K562 (cell line): ENCODE measurements around the gene GATAD1. TPM values are rescaled to one million over a fixed set of nuclear protein-coding genes. Genes with fewer than 3 reads are reported as not detected.

Source experiments
- ATAC-seq: fragments of 200-7000 bp; cut with Tn5 transposase; 3 replicates; pipeline ENCODE4 v1.9.1; 2020; ENCODE audit warnings: moderate library complexity
- BruUV-seq: library from RNA; stranded (reverse); fragments of 400-500 nt; replicated peaks from 2 replicates; lab custom pipeline; 2021; lab: Mats Ljungman, UMichigan
- CTCF ChIA-PET: fragments of 300-600 bp; formaldehyde crosslinking; extraction: SDS; loops from one replicate; lab custom pipeline; 2021; ENCODE audit warnings: low intra/inter-chr PET ratio; lab: Yijun Ruan, JAX
- POLR2A ChIA-PET: fragments of 300-600, 350-650 bp; sonication (Branson Sonifier 250); formaldehyde crosslinking; extraction: SDS; loops from one replicate; lab custom pipeline; 2021; ENCODE audit warnings: antibody characterized with exemption, inconsistent platforms; lab: Yijun Ruan, JAX
- DNase-seq, 4 experiments: peaks; one replicate each; pipeline versions ENCODE4 v3.0.0 to v3.0.0-alpha.2; 2011 to 2018; ENCODE audit warnings: low spot score in 3 of 4, mixed read lengths in 3 of 4; ENCODE audit errors: extremely low read depth in 1 of 4
- FAIRE-seq: peaks from 2 replicates; lab custom pipeline; 2011; peaks lifted over from hg19 to GRCh38; lab: Jason Lieb, UNC
- H2AFZ ChIP-seq: 2 replicates; pipeline ENCODE4 v1.6.0; 2011; ENCODE audit warnings: low read depth, low read length, control low read depth, inconsistent platforms
- H3K27ac ChIP-seq: fragments of 200-600 bp; 3 replicates; pipeline ENCODE4 v1.8.0; 2011; ENCODE audit warnings: low read depth, mild to moderate bottlenecking, control low read depth, inconsistent platforms, low read length, moderate library complexity, mixed read lengths; ENCODE audit errors: extremely low read depth
- H3K27me3 ChIP-seq, 2 experiments: fragments of 300-600 bp in 1 of 2; 2 replicates in 1 of 2; 3 replicates in 1 of 2; pipeline versions ENCODE4 v1.6.0 to v1.8.0; 2011; ENCODE audit warnings: inconsistent platforms in 2 of 2, low read length in 2 of 2, mild to moderate bottlenecking in 1 of 2, mixed read lengths in 1 of 2, moderate library complexity in 1 of 2; ENCODE audit not compliant: control insufficient read depth in 2 of 2, insufficient read depth in 2 of 2
- H3K36me3 ChIP-seq: fragments of 300-600 bp; 3 replicates; pipeline ENCODE4 v1.8.0; 2011; ENCODE audit warnings: mild to moderate bottlenecking, low read length, inconsistent platforms; ENCODE audit not compliant: control insufficient read depth, insufficient read depth
- H3K4me1 ChIP-seq, 2 experiments: fragments of 200-600 bp in 1 of 2; replicated peaks in 1 of 2; 2 replicates in 1 of 2; 3 replicates in 1 of 2; pipeline versions ENCODE4 v1.5.1 to v1.8.0; 2011; ENCODE audit warnings: inconsistent platforms in 2 of 2, low read length in 2 of 2, mild to moderate bottlenecking in 1 of 2, mixed read lengths in 1 of 2, moderate library complexity in 1 of 2; ENCODE audit not compliant: control insufficient read depth in 2 of 2, insufficient read depth in 2 of 2
- H3K4me2 ChIP-seq: 2 replicates; pipeline ENCODE4 v1.6.1; 2011; ENCODE audit warnings: low read length, control low read depth, inconsistent platforms, mixed read lengths; ENCODE audit not compliant: insufficient read depth
- H3K4me3 ChIP-seq: fragments of 200-600 bp; sonication (generic), shearing (Covaris generic); 2 replicates; pipeline ENCODE4 v1.5.1; 2016; ENCODE audit warnings: control low read depth, inconsistent platforms
- H3K79me2 ChIP-seq: fragments of 200-600 bp; 3 replicates; pipeline ENCODE4 v1.8.0; 2011; ENCODE audit warnings: low read length, inconsistent platforms; ENCODE audit not compliant: control insufficient read depth, insufficient read depth
- H3K9ac ChIP-seq, 2 experiments: 2 replicates each; pipeline versions ENCODE4 v1.6.0 to v1.6.1; 2011; ENCODE audit warnings: low read depth in 2 of 2, low read length in 2 of 2, control low read depth in 1 of 2, inconsistent platforms in 1 of 2, mild to moderate bottlenecking in 1 of 2, mixed read lengths in 1 of 2; ENCODE audit not compliant: insufficient read depth in 1 of 2
- H3K9me1 ChIP-seq: one replicate; pipeline ENCODE4 v1.6.0; 2011; ENCODE audit warnings: inconsistent platforms, mild to moderate bottlenecking, low read length, moderate library complexity; ENCODE audit not compliant: control insufficient read depth, insufficient read depth
- H3K9me3 ChIP-seq: replicated peaks from 2 replicates; pipeline ENCODE4 v1.5.1; 2011; ENCODE audit warnings: low read depth, low read length, inconsistent platforms; ENCODE audit not compliant: control insufficient read depth, insufficient read depth
- H4K20me1 ChIP-seq: replicated peaks from 2 replicates; pipeline ENCODE4 v1.6.1; 2011; ENCODE audit warnings: low read length, inconsistent platforms, mixed read lengths; ENCODE audit not compliant: control insufficient read depth, insufficient read depth
- BCLAF1 ChIP-seq, 2 experiments: fragments of 450-650 bp in 1 of 2; IDR thresholded peaks; 2 replicates each; pipeline ENCODE4 v1.6.1; 2011 to 2017; ENCODE audit warnings: low read depth in 2 of 2, antibody characterized with exemption in 1 of 2, borderline replicate concordance in 1 of 2, low read length in 1 of 2, mild to moderate bottlenecking in 1 of 2, mixed read lengths in 1 of 2; ENCODE audit not compliant: control insufficient read depth in 1 of 2
- CBFB ChIP-seq: sonication (generic); formaldehyde crosslinking; IDR thresholded peaks from 2 replicates; pipeline ENCODE4 v1.4.0; 2020; ENCODE audit warnings: mild to moderate bottlenecking, missing genetic modification reagents
- E4F1 ChIP-seq: fragments of 250-450 bp; sonication (Bioruptor Pico); IDR thresholded peaks from 2 replicates; pipeline ENCODE4 v1.5.0; 2021; ENCODE audit warnings: mild to moderate bottlenecking, borderline replicate concordance
- NFRKB ChIP-seq: fragments of 450-650 bp; IDR thresholded peaks from 2 replicates; pipeline ENCODE4 v1.6.1; 2016; ENCODE audit warnings: low read depth
- RAD21 ChIP-seq, 2 experiments: fragments of 250-450 bp in 1 of 2; fragments of 450-650 bp in 1 of 2; sonication (Bioruptor Pico) in 1 of 2; formaldehyde crosslinking in 1 of 2; IDR thresholded peaks in 1 of 2; conservative IDR thresholded peaks in 1 of 2; 2 replicates each; pipeline versions ENCODE4 v1.4.0 to v1.8.0; 2020 to 2022; ENCODE audit warnings: mild to moderate bottlenecking in 2 of 2, moderate library complexity in 1 of 2
- ZKSCAN8 ChIP-seq: fragments of 200-800 bp; sonication (Bioruptor generic); IDR thresholded peaks from 2 replicates; pipeline ENCODE4 v1.6.1; 2016; ENCODE audit warnings: missing genetic modification characterization, missing compliant biosample characterization
- ZNF134 ChIP-seq: fragments of 250-450 bp; sonication (Bioruptor Pico); conservative IDR thresholded peaks from 2 replicates; pipeline ENCODE4 v1.4.0; 2020
- WGBS: fragments of 100-300 bp; shearing (Covaris generic); methylation state at CpG from one replicate; pipeline ENCODE4 v1.1.6; 2016; ENCODE audit warnings: low coverage, mixed read lengths; ENCODE audit not compliant: insufficient coverage; ENCODE audit errors: missing lambda C conversion rate; 5-methylcytosine and 5-hydroxymethylcytosine counted together
- in situ Hi-C: fragments of 300-500 bp; cut with MboI; formaldehyde crosslinking; loops from 4 replicates; pipeline ENCODE4 v1.15.0; 2018; ENCODE audit warnings: inconsistent platforms, mixed read lengths
- intact Hi-C: fragments of 100-400 bp; cut with micrococcal nuclease; formaldehyde crosslinking; loops from 2 replicates; pipeline ENCODE4 v1.14.2; 2022
- polyA plus RNA-seq, 8 experiments: library from polyadenylated mRNA; depleted of rRNA in 4 of 8; stranded (reverse) in 5 of 8; unstranded in 3 of 8; fragments of >200 nt; fragmentation: Nextera tagmentation in 2 of 8; fragmentation: Illumina TruSeq in 1 of 8; extraction: Ambion mirVana in 2 of 8; extraction: Trizol in 1 of 8; gene quantifications; 2 replicates each; pipeline versions ENCODE4 v1.2.1 to v1.2.3, GENCODE V29; 2011 to 2014; ENCODE audit warnings: inconsistent platforms in 1 of 8, missing spikeins in 1 of 8
- total RNA-seq, 7 experiments: library from RNA; depleted of rRNA in 6 of 7; stranded (reverse); fragments of >200 nt in 6 of 7; fragmentation: Illumina TruSeq in 2 of 7; extraction: Trizol in 2 of 7; gene quantifications; 2 replicates each; pipeline versions ENCODE4 v1.2.1 to v1.2.3, GENCODE V29; 2011 to 2021; ENCODE audit warnings: low replicate concordance in 1 of 7

The GATAD1 gene
- total and polyA plus RNA-seq, 9 of the 15 experiments (the other 6 are each of a cell fraction or from before 2014, with no cell fraction given): 9.3 to 67.7 (median 34.3) TPM

DNA sequence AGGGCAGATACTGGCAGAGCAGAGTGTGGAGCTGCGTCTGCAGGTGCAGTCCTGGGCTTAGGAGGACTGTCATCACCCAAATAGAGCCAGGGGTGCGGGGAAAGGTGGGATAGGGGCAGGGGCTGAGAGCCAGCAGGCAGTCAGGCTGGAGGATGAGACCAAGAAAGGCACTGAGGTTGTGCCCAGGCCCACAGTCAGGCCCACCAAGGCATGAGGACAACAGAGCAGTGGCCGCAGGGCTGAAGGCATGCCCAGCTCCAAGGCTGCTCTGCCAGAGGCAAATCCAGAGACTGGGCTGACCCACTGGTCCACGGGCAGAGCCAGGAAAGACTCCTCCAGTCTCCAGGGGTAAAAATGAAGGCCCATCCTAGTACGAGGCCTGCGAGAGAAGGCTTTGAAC lies 24.4 kb upstream of the GATAD1 start:
- WGBS: 88% methylated on average over 6 of the region's 6 CpGs
- H3K9ac ChIP-seq: peak overlapping the region in 1 of 2 experiments; percentile 26; a peak in 1 of 4 replicates
- peaks cover 14 to 20% of the 10 kb centered on the region in 2 experiments for H3K4me1 ChIP-seq
- TF ChIP-seq ZNF134 (CRISPR knock-in tag) (no peak), CBFB (CRISPR knock-in tag) (0 out of 2 replicates have a peak, but pooled peaks have one; percentile 21)
- H3K9me3 ChIP-seq: no peaks in the 10 kb centered on the region
- DNase-seq (no peak), ATAC-seq (no peak), FAIRE-seq (no peak)
- H4K20me1 ChIP-seq: no peaks in the 10 kb centered on the region
- ChIA-PET POLR2A (interaction anchor here (0.8 to 3.3 kb wide), 3 partner anchors 10 to 288 kb away, joined by 4 to 13 read pairs (median 6); partner anchors contain the start of genes CYP51A1 and GATAD1), CTCF (interaction anchor here (0.7 kb wide), 1 partner anchor 585 kb away, joined by 3 read pairs; no protein-coding TSS in a partner anchor)
- no TSS peak for BruUV-seq
- H3K36me3 ChIP-seq: no peaks in the 10 kb centered on the region; the same call in 2 of the 3 replicates
- H3K9me1 ChIP-seq: no peaks in the 10 kb centered on the region
- H3K27me3 ChIP-seq: no peaks in the 10 kb centered on the region
- H3K27ac ChIP-seq: no peak overlapping the region
- no peaks in the 10 kb centered on the region for H3K79me2 ChIP-seq
- peak overlapping the region; percentile 100; the same call in 1 of the 2 replicates for H2AFZ ChIP-seq
- H3K4me2 ChIP-seq: no peak overlapping the region
- no peak overlapping the region for H3K4me3 ChIP-seq
- in situ Hi-C loops (loop anchor here (10.0 kb wide), 1 partner anchor 588 kb away; no protein-coding TSS in a partner anchor), intact Hi-C loops (loop anchor here (5.0 to 10.0 kb wide), 2 partner anchors 291 to 632 kb away; partner anchors contain the start of gene CYP51A1)

DNA sequence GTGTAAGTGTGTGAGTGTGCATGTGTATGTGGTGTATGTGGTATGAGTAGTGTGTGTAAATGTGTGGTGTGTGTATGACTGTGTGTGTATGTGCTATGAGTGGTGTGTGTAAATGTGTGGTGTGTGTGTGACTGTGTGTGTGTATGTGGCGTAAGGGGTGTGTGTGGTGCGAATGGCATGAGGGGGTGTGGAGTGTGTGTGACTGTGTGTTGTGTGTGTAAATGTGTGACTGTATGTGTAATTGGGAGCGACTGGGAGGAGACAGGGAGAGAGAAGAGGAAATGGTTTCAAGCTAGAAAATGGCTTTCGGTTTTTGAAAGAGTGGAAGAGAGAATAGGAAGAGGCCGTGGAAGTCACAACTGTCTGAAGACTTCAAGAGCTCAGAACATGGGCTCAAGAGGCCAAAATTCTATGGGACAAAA lies 23.6 kb upstream of the GATAD1 start:
- WGBS: 78% methylated on average over 5 of the region's 5 CpGs
- no peaks in the 10 kb centered on the region for H3K9me1 ChIP-seq
- FAIRE-seq (peak; percentile 71), ATAC-seq (no peak; the same call in 2 of the 3 replicates), DNase-seq (no peak)
- ChIA-PET POLR2A (interaction anchor here (1.6 to 3.3 kb wide), 4 partner anchors 10 to 289 kb away, joined by 4 to 13 read pairs (median 5); partner anchors contain the start of genes CYP51A1 and GATAD1), CTCF (interaction anchor here (1.8 kb wide), 1 partner anchor 23 kb away, joined by 10 read pairs; the partner anchor contains the start of gene GATAD1)
- peak overlapping the region; percentile 100 for H2AFZ ChIP-seq
- no peak overlapping the region for H3K4me3 ChIP-seq
- H3K9me3 ChIP-seq: no peaks in the 10 kb centered on the region
- in situ Hi-C loops (loop anchor here (10.0 kb wide), 1 partner anchor 589 kb away; no protein-coding TSS in a partner anchor), intact Hi-C loops (loop anchor here (1.0 to 10.0 kb wide), 4 partner anchors 24 to 631 kb away; partner anchors contain the start of genes CYP51A1 and GATAD1)
- no peaks in the 10 kb centered on the region for H3K27me3 ChIP-seq
- peak overlapping the region in 1 of 2 experiments; percentile 61; a peak in 2 of 4 replicates for H3K9ac ChIP-seq
- H3K36me3 ChIP-seq: no peaks in the 10 kb centered on the region; the same call in 2 of the 3 replicates
- H3K79me2 ChIP-seq: no peaks in the 10 kb centered on the region
- peak overlapping the region; percentile 60 for H3K27ac ChIP-seq
- H3K4me2 ChIP-seq: peak overlapping the region; percentile 95
- H3K4me1 ChIP-seq: peaks cover 14 to 20% of the 10 kb centered on the region in 2 experiments
- no TSS peak for BruUV-seq
- no peaks in the 10 kb centered on the region for H4K20me1 ChIP-seq
- TF ChIP-seq ZKSCAN8 (CRISPR knock-in tag) (no peak), NFRKB (peak; percentile 82), E4F1 (no peak), BCLAF1 (IDR thresholded peaks at IDR 0.05; ENCODE audit: borderline replicate concordance in 1 of 2, control insufficient read depth in 1 of 2, low read depth in 2 of 2, low read length in 1 of 2) (peak in 1 of 2 experiments; percentile 48; a peak in 1 of 4 replicates), RAD21 (CRISPR knock-in tag; conservative IDR thresholded peaks at IDR 0.05 in 1 of 2, IDR thresholded peaks at IDR 0.05 in 1 of 2) (no peak)
